GM19468 (cell line): Measurements from ENCODE around the gene PCMTD2.

Experiments used
- ATAC-seq: cut with Tn5 transposase; IDR thresholded peaks from one replicate; pipeline ENCODE4 v1.9.1; 2021; ENCODE audit warnings: mild to moderate bottlenecking, moderate library complexity, moderate number of reproducible peaks; ENCODE audit not compliant: unreplicated experiment; ENCODE audit errors: extremely low read depth

Gene PCMTD2

GRCh38 chr20:64255361-64256281 is at the start of gene PCMTD2:
PCMTD2 (plus strand) TSS chr20:64255748; CDS start chr20:64259966, 4,218 bp downstream.
- ATAC-seq: peak; percentile 65

- no peak for ATAC-seq
Observed at GRCh38 chr20:64206614-64207013, 48.9 kb upstream of the PCMTD2 start.

DNA sequence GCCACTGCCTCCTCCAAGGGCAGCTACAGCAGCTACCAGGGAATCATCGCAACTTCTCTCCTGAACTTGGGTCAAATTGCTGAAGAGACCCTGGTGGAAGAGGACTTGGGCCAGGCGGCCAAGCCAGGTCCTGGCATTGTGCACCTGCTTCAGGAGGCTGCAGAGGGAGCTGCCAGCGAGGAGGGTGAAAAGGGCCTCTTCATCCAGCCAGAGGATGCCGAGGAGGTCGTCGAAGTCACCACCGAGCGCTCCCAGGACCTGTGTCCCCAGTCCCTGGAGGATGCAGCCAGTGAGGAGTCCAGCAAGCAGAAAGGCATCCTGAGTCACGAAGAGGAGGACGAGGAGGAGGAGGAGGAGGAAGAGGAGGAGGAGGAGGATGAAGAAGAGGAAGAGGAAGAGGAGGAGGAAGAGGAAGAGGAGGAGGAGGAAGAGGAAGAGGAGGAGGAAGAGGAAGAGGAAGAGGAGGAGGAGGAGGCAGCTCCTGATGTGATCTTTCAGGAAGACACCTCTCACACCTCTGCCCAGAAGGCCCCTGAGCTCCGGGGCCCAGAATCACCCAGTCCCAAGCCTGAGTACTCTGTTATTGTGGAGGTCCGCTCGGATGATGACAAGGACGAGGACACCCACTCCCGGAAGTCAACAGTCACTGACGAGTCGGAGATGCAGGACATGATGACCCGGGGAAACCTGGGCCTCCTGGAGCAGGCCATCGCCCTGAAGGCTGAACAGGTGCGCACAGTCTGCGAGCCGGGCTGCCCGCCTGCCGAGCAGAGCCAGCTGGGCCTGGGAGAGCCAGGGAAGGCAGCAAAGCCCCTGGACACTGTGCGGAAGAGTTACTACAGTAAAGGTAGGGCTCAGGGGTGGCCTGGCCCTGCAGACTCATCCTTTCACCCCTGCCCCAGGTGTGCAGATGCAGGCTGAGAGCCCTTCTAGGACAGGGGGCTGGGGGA is 47.6 kb upstream of the PCMTD2 start:
- no peak for ATAC-seq

DNA sequence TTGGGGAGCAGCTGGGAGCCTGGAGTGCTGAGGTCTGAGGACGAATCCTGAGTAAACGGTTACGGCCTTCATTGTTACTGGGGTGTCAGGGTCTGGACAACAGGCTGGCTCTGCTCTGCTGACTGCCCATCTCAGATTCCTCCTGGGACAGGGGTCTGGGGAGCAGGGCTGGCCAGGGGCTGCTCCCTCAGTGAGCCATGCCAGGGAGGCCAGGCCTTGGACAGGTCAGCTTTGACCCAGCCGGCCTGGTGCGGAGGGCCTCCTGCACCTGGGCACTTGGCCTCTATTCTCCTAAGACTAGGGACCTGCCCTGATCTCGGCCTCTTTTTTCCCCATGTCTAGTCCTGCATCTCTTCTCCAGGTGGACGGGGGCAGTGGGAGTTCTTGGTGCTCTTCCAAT is 46.4 kb upstream of the PCMTD2 start:
- ATAC-seq: no peak

- no peak for ATAC-seq
Observed at GRCh38 chr20:64210656-64211369, 44.7 kb upstream of the PCMTD2 start.

GRCh38 chr20:64211874-64212658 is 43.5 kb upstream of the PCMTD2 start:
- no peak for ATAC-seq

- no peak for ATAC-seq
Observed at GRCh38 chr20:64212755-64213154, 42.8 kb upstream of the PCMTD2 start.

- ATAC-seq: no peak
Observed at GRCh38 chr20:64214113-64214512, 41.4 kb upstream of the PCMTD2 start.

GRCh38 chr20:64214952-64215351 is 40.6 kb upstream of the PCMTD2 start:
- no peak for ATAC-seq

- ATAC-seq: no peak
Observed at GRCh38 chr20:64216036-64216435, 39.5 kb upstream of the PCMTD2 start.

DNA sequence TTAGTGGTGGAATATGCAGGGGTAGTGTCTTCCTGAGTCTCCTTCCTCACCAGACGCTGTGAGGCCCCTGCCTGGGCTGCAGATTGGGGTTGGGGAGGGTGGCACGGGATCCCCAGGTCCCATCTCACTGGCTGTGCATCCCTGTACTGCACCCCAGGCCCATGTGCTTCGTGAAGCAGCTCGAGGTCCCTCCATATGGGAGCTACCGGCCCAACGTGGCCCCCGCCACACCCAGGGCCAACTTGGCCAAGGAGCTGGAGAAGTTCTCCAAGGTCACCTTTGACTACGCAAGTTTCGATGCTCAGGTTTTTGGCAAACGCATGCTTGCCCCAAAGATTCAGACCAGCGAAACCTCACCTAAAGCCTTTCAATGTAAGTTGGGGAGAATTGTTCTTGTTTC is 38.6 kb upstream of the PCMTD2 start:
- no peak for ATAC-seq

DNA sequence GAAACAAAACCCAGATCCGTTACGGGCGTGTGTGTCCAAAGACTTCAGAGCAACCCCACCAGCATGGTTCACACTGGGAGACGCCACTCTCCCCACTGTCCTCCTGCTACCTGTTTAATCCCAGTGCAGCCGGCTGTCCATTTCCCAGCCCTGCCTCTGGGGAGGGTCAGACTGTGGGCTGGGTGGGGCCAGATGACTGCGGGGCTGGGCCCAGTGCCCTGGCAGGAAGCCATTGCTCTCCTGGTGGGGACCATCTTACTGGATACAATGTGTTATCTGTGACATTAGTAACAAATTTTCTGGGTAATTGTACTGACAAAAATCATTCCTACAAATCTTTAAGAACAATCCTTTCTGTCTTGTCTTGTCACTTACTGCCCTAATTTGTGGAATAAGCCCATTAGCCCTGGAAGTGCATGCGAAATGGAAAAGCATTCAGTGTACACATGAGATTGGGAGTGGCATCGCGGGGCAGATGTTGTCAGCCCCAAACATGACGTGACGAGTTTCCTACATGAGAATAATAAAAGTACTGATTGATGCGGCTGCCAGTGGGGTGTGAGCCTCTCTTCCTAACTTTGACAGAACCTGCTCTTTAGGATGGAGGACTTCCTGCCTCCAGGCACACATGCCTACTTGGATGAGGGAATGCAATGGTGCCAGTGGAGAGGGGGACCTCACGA is 37.9 kb upstream of the PCMTD2 start:
- ATAC-seq: no peak

GRCh38 chr20:64219202-64219601 is 36.3 kb upstream of the PCMTD2 start:
- ATAC-seq: no peak

- ATAC-seq: no peak
Observed at GRCh38 chr20:64219730-64220129, 35.8 kb upstream of the PCMTD2 start.

DNA sequence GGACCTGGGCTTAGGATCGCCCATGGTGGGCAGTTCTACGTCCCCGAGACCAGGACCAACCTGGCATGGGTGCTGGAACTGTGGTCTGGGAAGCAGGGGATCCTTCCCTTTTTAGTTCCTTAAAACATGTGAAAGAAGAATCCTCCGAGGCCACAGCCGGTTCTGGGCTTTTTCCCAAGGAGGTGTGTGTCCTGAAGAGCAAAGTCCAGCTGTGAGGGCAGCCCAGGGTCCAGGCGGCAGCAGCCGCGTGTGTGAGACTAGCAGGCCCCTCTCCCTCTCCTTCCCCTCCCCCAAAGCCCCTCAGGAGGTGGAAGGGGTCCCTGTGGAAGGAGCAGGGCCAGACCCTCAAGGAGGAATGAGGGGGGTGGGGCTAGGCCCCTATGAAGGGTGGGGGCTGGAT is 35.1 kb upstream of the PCMTD2 start:
- no peak for ATAC-seq

GRCh38 chr20:64220891-64221527 is 34.5 kb upstream of the PCMTD2 start:
- ATAC-seq: no peak

DNA sequence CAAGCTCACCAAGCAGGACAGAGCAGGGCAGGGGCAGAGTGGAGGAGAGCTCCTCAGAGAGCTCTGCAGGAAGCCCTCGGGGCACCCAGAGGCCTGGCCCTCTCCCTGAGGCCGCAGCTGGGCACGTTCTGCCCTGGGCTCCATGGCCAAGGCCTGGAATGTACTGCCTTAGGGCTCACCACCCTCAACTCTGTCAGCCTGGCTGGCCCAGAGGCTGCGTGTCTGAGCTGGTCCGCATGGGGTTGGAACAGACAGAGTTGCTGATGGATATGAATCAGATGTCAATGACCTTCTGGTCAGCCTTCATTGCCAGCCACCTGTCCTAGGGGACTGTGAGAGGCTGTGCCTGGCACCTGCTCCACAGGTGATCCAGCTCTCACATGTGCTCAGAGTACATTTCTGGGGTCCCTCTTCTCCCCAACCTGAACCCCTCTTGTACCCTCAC is 33.2 kb upstream of the PCMTD2 start:
- no peak for ATAC-seq

GRCh38 chr20:64222851-64223525 is 32.6 kb upstream of the PCMTD2 start:
- no peak for ATAC-seq
